ENCODE measurements around the gene AHCTF1.
"Not testable (repeated sequence)": the region's sequence is repeated elsewhere in the genome, so short reads cannot be mapped to it uniquely, and the experiment has no call there.

DNA sequence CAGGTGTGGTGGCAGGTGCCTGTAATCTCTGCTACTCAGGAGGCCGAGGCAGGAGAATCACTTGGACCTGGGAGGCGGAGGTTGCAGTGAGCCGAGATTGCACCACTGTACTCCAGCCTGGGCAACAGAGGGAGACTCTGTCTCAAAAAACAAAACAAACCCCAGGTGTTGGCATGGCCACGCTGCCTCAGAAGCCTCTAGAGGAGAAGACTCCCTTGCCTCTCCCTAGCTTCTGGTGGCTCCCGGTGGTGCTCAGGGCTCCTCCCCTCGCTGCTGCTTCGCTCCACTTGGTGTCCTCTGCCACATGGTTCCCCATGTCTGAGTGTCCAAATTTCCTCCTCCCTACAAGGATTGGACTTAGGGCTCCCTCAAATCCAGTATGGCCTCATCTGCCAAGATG, 109.6 kb downstream of the AHCTF1 start:
- TF ChIP-seq, protein P1, sequence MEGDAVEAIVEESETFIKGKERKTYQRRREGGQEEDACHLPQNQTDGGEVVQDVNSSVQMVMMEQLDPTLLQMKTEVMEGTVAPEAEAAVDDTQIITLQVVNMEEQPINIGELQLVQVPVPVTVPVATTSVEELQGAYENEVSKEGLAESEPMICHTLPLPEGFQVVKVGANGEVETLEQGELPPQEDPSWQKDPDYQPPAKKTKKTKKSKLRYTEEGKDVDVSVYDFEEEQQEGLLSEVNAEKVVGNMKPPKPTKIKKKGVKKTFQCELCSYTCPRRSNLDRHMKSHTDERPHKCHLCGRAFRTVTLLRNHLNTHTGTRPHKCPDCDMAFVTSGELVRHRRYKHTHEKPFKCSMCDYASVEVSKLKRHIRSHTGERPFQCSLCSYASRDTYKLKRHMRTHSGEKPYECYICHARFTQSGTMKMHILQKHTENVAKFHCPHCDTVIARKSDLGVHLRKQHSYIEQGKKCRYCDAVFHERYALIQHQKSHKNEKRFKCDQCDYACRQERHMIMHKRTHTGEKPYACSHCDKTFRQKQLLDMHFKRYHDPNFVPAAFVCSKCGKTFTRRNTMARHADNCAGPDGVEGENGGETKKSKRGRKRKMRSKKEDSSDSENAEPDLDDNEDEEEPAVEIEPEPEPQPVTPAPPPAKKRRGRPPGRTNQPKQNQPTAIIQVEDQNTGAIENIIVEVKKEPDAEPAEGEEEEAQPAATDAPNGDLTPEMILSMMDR (IDR thresholded peaks at IDR 0.05): not testable (repeated sequence)
- TF ChIP-seq POLR2A (IDR thresholded peaks at IDR 0.05): not testable (repeated sequence)

Data from vagina (tissue), 2 donors.